Measurements from ENCODE around the gene MYO15B. TPM values are rescaled to one million over a fixed set of nuclear protein-coding genes. Genes with fewer than 3 reads are reported as not detected.

Gene MYO15B
- total and polyA plus RNA-seq, 2 donors (not counting 3 experiments of a cell fraction or from before 2014, with no cell fraction given) = 10.2 to 87.8 TPM

DNA sequence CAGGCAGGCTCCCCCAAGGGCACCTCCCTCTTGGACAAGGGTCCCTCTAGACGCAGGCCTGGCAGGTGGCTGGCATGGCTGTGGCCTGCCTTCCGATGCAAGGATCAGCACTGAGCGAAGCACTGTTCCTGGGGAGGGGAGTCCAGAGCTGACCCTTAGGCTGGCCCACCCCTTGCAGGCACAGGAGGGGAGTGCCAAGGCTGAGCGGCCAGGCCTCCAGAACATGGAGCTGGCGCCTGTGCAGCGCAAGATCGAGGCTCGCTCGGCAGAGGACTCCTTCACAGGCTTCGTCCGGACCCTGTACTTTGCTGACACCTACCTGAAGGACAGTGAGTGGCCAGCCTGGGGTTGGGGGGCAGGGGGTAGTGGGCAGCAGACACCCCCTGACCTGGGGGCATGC lies 16.8 kb upstream of the MYO15B start:
- Histone ChIP-seq H3K4me3 (replicated peaks in 1 of 3; ENCODE audit: insufficient read depth in 1 of 3, low read depth in 1 of 3, low read length in 3 of 3) (no peak overlapping the region), H3K27me3 (ENCODE audit: control insufficient read depth in 2 of 2, insufficient read depth in 2 of 2, low read length in 2 of 2) (no peaks in the 10 kb centered on the region), H3K36me3 (ENCODE audit: control insufficient read depth in 2 of 2, extremely low read depth in 1 of 2, insufficient read depth in 2 of 2, low read length in 2 of 2) (no peaks in the 10 kb centered on the region), H2AFZ (ENCODE audit: low read depth, low read length) (no peak overlapping the region), H3K4me1 (ENCODE audit: control insufficient read depth, extremely low read depth, insufficient read depth, low read length) (peaks cover 9% of the 10 kb centered on the region), H3K4me2 (ENCODE audit: insufficient read depth, low read length) (no peak overlapping the region), H3K27ac (ENCODE audit: insufficient read depth, low read depth, low read length) (no peak overlapping the region), H3K79me2 (ENCODE audit: control insufficient read depth, insufficient read depth, low read length) (no peaks in the 10 kb centered on the region), H3K9me3 (replicated peaks; ENCODE audit: control insufficient read depth, insufficient read depth, low read length) (no peaks in the 10 kb centered on the region), H4K20me1 (replicated peaks; ENCODE audit: control insufficient read depth, extremely low read depth, insufficient read depth, low read length) (no peaks in the 10 kb centered on the region), H3K9me1 (replicated peaks; ENCODE audit: control insufficient read depth, extremely low read depth, insufficient read depth, low read length) (no peaks in the 10 kb centered on the region), H3K9ac (replicated peaks; ENCODE audit: extremely low read depth, insufficient read depth, low read length) (no peak overlapping the region)
- no peak for DNase-seq (ENCODE audit: low read depth, low spot score)
- CTCF ChIA-PET = interaction anchor here (0.8 to 2.1 kb wide), 6 partner anchors 17 to 62 kb away, joined by 3 to 4 read pairs (median 4); partner anchors contain the start of gene TSEN54
- no TSS peak for BruUV-seq (replicated peaks)
- dilution Hi-C loops (cut with MboI; ENCODE audit: extremely low pct_ligation_motif_present, low sequenced_read_pairs) (no loop called here), intact Hi-C loops (cut with micrococcal nuclease) (no loop called here)
- no peak for FAIRE-seq
- TF ChIP-seq FOS (IDR thresholded peaks at IDR 0.05; ENCODE audit: borderline replicate concordance, insufficient read depth, low read length) (no peak), JUN (IDR thresholded peaks at IDR 0.05; ENCODE audit: borderline replicate concordance, insufficient read depth, insufficient read length, low read depth) (no peak), POLR2A (IDR thresholded peaks at IDR 0.05; ENCODE audit: low read depth, low read length) (no peak), POLR2AphosphoS5 (IDR thresholded peaks at IDR 0.05; ENCODE audit: insufficient read depth, low read depth, low read length) (no peak), CTCF (IDR thresholded peaks at IDR 0.05; ENCODE audit: extremely low read depth in 1 of 2, insufficient read depth in 1 of 2, low read depth in 1 of 2, low read length in 2 of 2) (no peak), EZH2 (IDR thresholded peaks at IDR 0.05; ENCODE audit: borderline replicate concordance, low read depth, low read length, severe bottlenecking) (no peak), MYC (IDR thresholded peaks at IDR 0.05; ENCODE audit: low read depth, low read length) (no peak), GATA2 (IDR thresholded peaks at IDR 0.05; ENCODE audit: insufficient read depth, insufficient read length, low read depth, low read length) (no peak)
- TF ChIP-seq, protein P1, sequence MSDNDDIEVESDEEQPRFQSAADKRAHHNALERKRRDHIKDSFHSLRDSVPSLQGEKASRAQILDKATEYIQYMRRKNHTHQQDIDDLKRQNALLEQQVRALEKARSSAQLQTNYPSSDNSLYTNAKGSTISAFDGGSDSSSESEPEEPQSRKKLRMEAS (IDR thresholded peaks at IDR 0.05; ENCODE audit: insufficient read depth, insufficient read length) = no peak
- POLR2A ChIA-PET = no interaction called here
